CD4-positive, alpha-beta T cell treated with Interleukin-4 for 4 hours (primary cell): Measurements from ENCODE around the gene CRYBG1.

Experiments used
- DNase-seq: peaks from one replicate; pipeline ENCODE4 v3.0.0-alpha.2; 2020

Gene CRYBG1

GRCh38 chr6:106462923-106463557, 102.5 kb downstream of the CRYBG1 start:
- DNase-seq = no peak

- no peak for DNase-seq
Observed at GRCh38 chr6:106466211-106466610, 105.7 kb downstream of the CRYBG1 start.

- no peak for DNase-seq
Observed at GRCh38 chr6:106468935-106469334, 108.4 kb downstream of the CRYBG1 start.

GRCh38 chr6:106469882-106470281, 109.4 kb downstream of the CRYBG1 start:
- no peak for DNase-seq

GRCh38 chr6:106470316-106470715, 109.8 kb downstream of the CRYBG1 start:
- DNase-seq = no peak

- DNase-seq = no peak
Observed at GRCh38 chr6:106470811-106471210, 110.3 kb downstream of the CRYBG1 start.

- DNase-seq = no peak
Observed at GRCh38 chr6:106473812-106474211, 113.3 kb downstream of the CRYBG1 start.

- no peak for DNase-seq
Observed at GRCh38 chr6:106474466-106474865, 113.9 kb downstream of the CRYBG1 start.

GRCh38 chr6:106475284-106475683, 114.8 kb downstream of the CRYBG1 start:
- DNase-seq = no peak

- no peak for DNase-seq
Observed at GRCh38 chr6:106476331-106477105, 116.0 kb downstream of the CRYBG1 start.

- no peak for DNase-seq
Observed at GRCh38 chr6:106477146-106477545, 116.6 kb downstream of the CRYBG1 start.

GRCh38 chr6:106477790-106478189, 117.3 kb downstream of the CRYBG1 start:
- DNase-seq = no peak

GRCh38 chr6:106486236-106486635, 125.7 kb downstream of the CRYBG1 start:
- DNase-seq = no peak

GRCh38 chr6:106488494-106489370, 128.2 kb downstream of the CRYBG1 start:
- DNase-seq = no peak

- no peak for DNase-seq
Observed at GRCh38 chr6:106490030-106490429, 129.5 kb downstream of the CRYBG1 start.

- no peak for DNase-seq
Observed at GRCh38 chr6:106490436-106490835, 129.9 kb downstream of the CRYBG1 start.

GRCh38 chr6:106490974-106491373, 130.5 kb downstream of the CRYBG1 start:
- DNase-seq = no peak

GRCh38 chr6:106495014-106495413, 134.5 kb downstream of the CRYBG1 start:
- no peak for DNase-seq

- DNase-seq = no peak
Observed at GRCh38 chr6:106496823-106497222, 136.3 kb downstream of the CRYBG1 start.

- no peak for DNase-seq
Observed at GRCh38 chr6:106501960-106502371, 141.4 kb downstream of the CRYBG1 start.

GRCh38 chr6:106502559-106502958, 142.0 kb downstream of the CRYBG1 start:
- no peak for DNase-seq

- no peak for DNase-seq
Observed at GRCh38 chr6:106508277-106508676, 147.8 kb downstream of the CRYBG1 start.

GRCh38 chr6:106508834-106509233, 148.3 kb downstream of the CRYBG1 start:
- no peak for DNase-seq
